Measurements from ENCODE around the gene CIDEB.
A peak's percentile ranks its signal among the peaks of the same experiment; 100 is the strongest.

Gene CIDEB

DNA sequence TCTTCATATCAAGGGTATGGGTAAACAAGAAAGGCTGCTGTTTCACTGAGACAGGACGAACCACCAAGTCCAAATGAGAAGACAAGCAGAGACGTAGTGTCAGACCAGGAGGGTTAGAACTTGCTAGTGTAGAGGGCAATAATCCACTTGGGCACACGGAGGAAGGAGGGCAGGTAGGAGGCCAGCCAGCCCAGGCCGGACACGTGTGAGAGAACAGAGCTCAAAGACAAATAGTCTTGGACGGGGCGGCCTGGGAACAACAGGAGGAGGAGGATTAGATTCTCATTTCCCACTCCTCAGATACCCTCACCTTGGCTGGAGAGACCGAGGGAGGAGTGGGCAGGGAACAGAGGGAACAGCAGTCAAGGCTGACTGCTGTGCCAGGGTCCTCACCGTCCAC lies 17.0 kb downstream of the CIDEB start:
- POLR2A ChIA-PET: no interaction called here
- CTCF ChIA-PET: interaction anchor here (0.9 to 5.2 kb wide), 4 partner anchors 8 to 48 kb away, joined by 3 to 34 read pairs (median 6); partner anchors contain the start of genes CIDEB and TINF2
- H3K4me3 ChIP-seq (ENCODE audit: low read depth, low read length): no peak overlapping the region
- DNase-seq (ENCODE audit: low read depth, low spot score): no peak
- TF ChIP-seq CTCF (IDR thresholded peaks at IDR 0.05; ENCODE audit: insufficient read depth, low read length, missing control alignments): no peak

GRCh38 chr14:24289649-24290280 lies 18.0 kb downstream of the CIDEB start:
- ChIA-PET POLR2A (no interaction called here), CTCF (interaction anchor here (1.3 to 5.2 kb wide), 4 partner anchors 9 to 47 kb away, joined by 3 to 34 read pairs (median 6); partner anchors contain the start of genes CIDEB and TINF2)
- TF ChIP-seq CTCF (IDR thresholded peaks at IDR 0.05; ENCODE audit: insufficient read depth, low read length, missing control alignments): no peak
- no peak for DNase-seq (ENCODE audit: low read depth, low spot score)
- H3K4me3 ChIP-seq (ENCODE audit: low read depth, low read length): no peak overlapping the region

DNA sequence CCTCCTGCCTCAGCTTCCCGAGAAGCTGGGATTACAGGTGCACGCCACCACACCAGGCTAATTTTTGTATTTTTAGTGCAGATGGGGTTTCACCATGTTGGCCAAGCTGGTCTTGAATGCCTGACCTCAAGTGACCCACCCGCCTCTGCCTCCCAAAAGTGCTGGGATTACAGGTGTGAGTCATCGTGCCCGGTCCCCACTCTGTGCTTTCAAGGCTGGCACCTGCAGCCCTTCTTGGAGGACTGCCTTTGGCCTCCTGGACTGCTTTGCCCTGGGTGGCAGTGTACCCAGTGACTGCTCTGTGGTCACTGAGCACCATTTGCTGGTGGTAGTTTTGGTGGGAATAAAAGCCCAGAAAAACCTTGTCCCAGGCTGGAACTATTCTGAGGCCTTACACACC lies 20.8 kb downstream of the CIDEB start:
- DNase-seq (ENCODE audit: low read depth, low spot score): no peak
- ChIA-PET POLR2A (no interaction called here), CTCF (interaction anchor here (3.1 kb wide), 1 partner anchor 11 kb away, joined by 20 read pairs; no protein-coding TSS in a partner anchor)
- TF ChIP-seq CTCF (IDR thresholded peaks at IDR 0.05; ENCODE audit: insufficient read depth, low read length, missing control alignments): no peak
- no peak overlapping the region for H3K4me3 ChIP-seq (ENCODE audit: low read depth, low read length)

DNA sequence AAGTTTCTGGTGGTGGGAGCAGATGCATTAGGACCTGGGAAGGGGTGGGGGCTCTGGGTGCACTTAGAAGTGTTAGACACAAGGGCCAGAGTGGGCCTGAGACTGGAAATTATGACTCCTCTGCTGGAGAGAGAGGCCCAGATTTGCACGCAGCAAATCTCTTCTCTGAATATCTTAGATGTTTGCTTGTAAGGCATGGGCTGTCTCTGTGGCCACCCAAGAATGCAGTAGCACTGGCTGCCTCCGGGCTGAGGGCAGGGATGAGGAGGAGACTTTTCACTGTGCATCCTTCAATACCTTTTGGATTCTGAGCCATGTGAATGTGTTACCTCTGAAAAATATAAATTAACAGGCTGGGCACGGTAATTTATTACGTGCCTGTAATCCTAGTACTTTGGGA lies 22.4 kb downstream of the CIDEB start:
- ChIA-PET POLR2A (no interaction called here), CTCF (interaction anchor here (1.6 to 3.1 kb wide), 3 partner anchors 12 to 22 kb away, joined by 6 to 20 read pairs (median 12); partner anchors contain the start of genes CIDEB and RABGGTA)
- TF ChIP-seq CTCF (IDR thresholded peaks at IDR 0.05; ENCODE audit: insufficient read depth, low read length, missing control alignments): no peak
- no peak overlapping the region for H3K4me3 ChIP-seq (ENCODE audit: low read depth, low read length)
- DNase-seq (ENCODE audit: low read depth, low spot score): peak; percentile 19

GRCh38 chr14:24284501-24285035 lies 23.2 kb downstream of the CIDEB start:
- TF ChIP-seq CTCF (IDR thresholded peaks at IDR 0.05; ENCODE audit: insufficient read depth, low read length, missing control alignments): no peak
- DNase-seq (ENCODE audit: low read depth, low spot score): no peak
- H3K4me3 ChIP-seq (ENCODE audit: low read depth, low read length): no peak overlapping the region
- CTCF ChIA-PET: interaction anchor here (1.5 to 7.7 kb wide), 4 partner anchors 10 to 23 kb away, joined by 6 to 63 read pairs (median 10); partner anchors contain the start of genes CIDEB and RABGGTA
- POLR2A ChIA-PET: no interaction called here

DNA sequence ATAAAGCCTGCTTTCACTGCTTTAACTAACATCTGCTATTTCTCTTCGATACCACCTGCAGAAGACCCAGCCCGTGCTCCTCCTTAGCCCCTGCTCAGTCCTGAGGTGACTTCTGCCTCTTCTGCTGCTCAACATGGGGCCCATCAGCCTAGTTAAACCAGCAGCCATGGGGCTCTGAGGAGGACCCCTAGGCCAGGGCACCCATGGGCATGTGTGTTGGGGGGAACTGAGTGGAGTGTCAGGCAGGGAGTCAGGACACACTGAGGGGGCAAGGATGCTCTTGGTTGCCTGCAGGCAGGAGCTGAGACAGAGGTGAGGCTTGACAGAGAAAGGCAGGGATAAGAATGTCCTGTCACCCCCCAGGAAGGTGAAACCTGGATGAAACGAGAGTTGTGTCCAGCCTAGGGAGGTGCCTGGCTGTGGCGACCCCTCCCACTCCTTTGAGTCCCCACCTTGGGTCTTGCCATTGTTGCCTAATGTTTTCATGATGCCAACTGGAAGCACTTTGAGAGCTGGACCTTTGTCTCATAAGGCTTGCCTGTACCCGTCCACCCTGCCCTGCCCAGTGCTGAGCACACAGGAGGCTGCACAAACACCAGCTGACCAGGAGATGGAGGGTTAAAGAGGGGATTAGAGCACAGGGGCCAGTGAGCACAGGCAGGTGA lies 23.8 kb downstream of the CIDEB start:
- ChIA-PET CTCF (interaction anchor here (1.5 to 7.7 kb wide), 7 partner anchors 9 to 42 kb away, joined by 6 to 63 read pairs (median 12); partner anchors contain the start of genes CIDEB, RABGGTA and TINF2), POLR2A (interaction anchor here (1.3 kb wide), 1 partner anchor 13 kb away, joined by 3 read pairs; the partner anchor contains the start of gene RABGGTA)
- no peak for TF ChIP-seq CTCF (IDR thresholded peaks at IDR 0.05; ENCODE audit: insufficient read depth, low read length, missing control alignments)
- no peak for DNase-seq (ENCODE audit: low read depth, low spot score)
- no peak overlapping the region for H3K4me3 ChIP-seq (ENCODE audit: low read depth, low read length)

Data from AG04449 (cell line).